Keratinocyte (primary cell): Measurements from ENCODE around the gene LENG1. TPM values are rescaled to one million over a fixed set of nuclear protein-coding genes. Genes with fewer than 3 reads are reported as not detected.

ENCODE experiments used
- DNase-seq: peaks from one replicate; pipeline ENCODE4 v3.0.0-alpha.2; 2011; ENCODE audit warnings: low read depth, missing footprints, low spot score
- FAIRE-seq: peaks from 2 replicates; lab custom pipeline; 2011; peaks lifted over from hg19 to GRCh38; lab: Jason Lieb, UNC
- H2AFZ ChIP-seq: 2 replicates; pipeline ENCODE4 v1.6.0; 2012; ENCODE audit warnings: low read length, control low read depth, inconsistent platforms; ENCODE audit not compliant: control insufficient read depth
- H3K27ac ChIP-seq: 2 replicates; pipeline ENCODE4 v1.5.1; 2011; ENCODE audit warnings: low read length; ENCODE audit not compliant: control insufficient read depth, insufficient read depth
- H3K27me3 ChIP-seq: 3 replicates; pipeline ENCODE4 v1.6.0; 2011; ENCODE audit warnings: low read length; ENCODE audit not compliant: control insufficient read depth, insufficient read depth; ENCODE audit errors: extremely low read depth
- H3K36me3 ChIP-seq, 2 experiments: 2 replicates in 1 of 2; 3 replicates in 1 of 2; pipeline ENCODE4 v1.5.1; 2011; ENCODE audit warnings: low read length in 2 of 2, mild to moderate bottlenecking in 1 of 2; ENCODE audit not compliant: control insufficient read depth in 2 of 2, insufficient read depth in 2 of 2; ENCODE audit errors: extremely low read depth in 1 of 2
- H3K4me1 ChIP-seq: 3 replicates; pipeline ENCODE4 v1.5.1; 2011; ENCODE audit warnings: low read length; ENCODE audit not compliant: control insufficient read depth, insufficient read depth; ENCODE audit errors: extremely low read depth
- H3K4me2 ChIP-seq: 3 replicates; pipeline ENCODE4 v1.6.0; 2011; ENCODE audit warnings: low read depth, low read length; ENCODE audit not compliant: control insufficient read depth, insufficient read depth; ENCODE audit errors: extremely low read depth
- H3K4me3 ChIP-seq, 3 experiments: fragments of 200-600 bp in 1 of 3; sonication (generic) in 1 of 3; 2 replicates in 2 of 3; 3 replicates in 1 of 3; pipeline ENCODE4 v1.5.1; 2011 to 2016; ENCODE audit warnings: low read length in 3 of 3, mild to moderate bottlenecking in 3 of 3, control low read depth in 2 of 3, inconsistent platforms in 1 of 3, low read depth in 1 of 3, mixed read lengths in 1 of 3, mixed run types in 1 of 3, moderate library complexity in 1 of 3; ENCODE audit not compliant: control insufficient read depth in 2 of 3, insufficient read depth in 2 of 3; ENCODE audit errors: extremely low read depth in 1 of 3
- H3K79me2 ChIP-seq: 2 replicates; pipeline ENCODE4 v1.6.0; 2012; ENCODE audit warnings: low read length; ENCODE audit not compliant: control insufficient read depth, insufficient read depth
- H3K9ac ChIP-seq: 3 replicates; pipeline ENCODE4 v1.6.0; 2011; ENCODE audit warnings: low read length; ENCODE audit not compliant: control insufficient read depth, insufficient read depth; ENCODE audit errors: extremely low read depth
- H3K9me1 ChIP-seq: 3 replicates; pipeline ENCODE4 v1.6.0; 2011; ENCODE audit warnings: low read length; ENCODE audit not compliant: control insufficient read depth, insufficient read depth; ENCODE audit errors: extremely low read depth
- H3K9me3 ChIP-seq: 2 replicates; pipeline ENCODE4 v1.5.1; 2012; ENCODE audit warnings: low read depth, low read length; ENCODE audit not compliant: control insufficient read depth
- H4K20me1 ChIP-seq: 3 replicates; pipeline ENCODE4 v1.6.0; 2011; ENCODE audit warnings: low read length; ENCODE audit not compliant: control insufficient read depth, insufficient read depth; ENCODE audit errors: extremely low read depth
- CTCF ChIP-seq, 3 experiments: IDR thresholded peaks in 1 of 3; conservative IDR thresholded peaks in 1 of 3; optimal IDR thresholded peaks in 1 of 3; 2 replicates in 2 of 3; 3 replicates in 1 of 3; pipeline versions ENCODE3 to v1.5.1; 2011; ENCODE audit warnings: low read length in 3 of 3, mild to moderate bottlenecking in 3 of 3, moderate library complexity in 2 of 3, control low read depth in 1 of 3, inconsistent platforms in 1 of 3; ENCODE audit not compliant: insufficient read depth in 2 of 3; ENCODE audit errors: extremely low read depth in 1 of 3
- EZH2 ChIP-seq: IDR thresholded peaks from one replicate; pipeline ENCODE4 v1.6.1; 2012; ENCODE audit warnings: inconsistent platforms, mild to moderate bottlenecking, low read length, moderate library complexity
- dilution Hi-C: fragments of 300-500 bp; cut with MboI; formaldehyde crosslinking; loops from one replicate; pipeline ENCODE4 v1.7.0; 2020; ENCODE audit warnings: low sequenced_read_pairs; ENCODE audit not compliant: extremely low pct_ligation_motif_present
- polyA plus RNA-seq, 5 experiments: library from polyadenylated mRNA; depleted of rRNA in 3 of 5; stranded (reverse) in 3 of 5; stranded (forward) in 1 of 5; unstranded in 1 of 5; fragments of >200 nt; gene quantifications; 1 replicate in 1 of 5; 2 replicates in 3 of 5; 3 replicates in 1 of 5; pipeline versions ENCODE4 v1.2.1 to v1.2.3, GENCODE V29; 2011 to 2012; ENCODE audit warnings: missing spikeins in 2 of 5, low read depth in 1 of 5, low replicate concordance in 1 of 5

The LENG1 gene
- polyA plus RNA-seq, 1 donor (not counting 4 experiments of a cell fraction or from before 2014, with no cell fraction given): 3.4 TPM

GRCh38 chr19:54114340-54115108 is 45.0 kb downstream of the LENG1 start:
- H3K9me1 ChIP-seq: no peaks in the 10 kb centered on the region
- peak overlapping the region; percentile 81 for H3K4me2 ChIP-seq
- no peaks in the 10 kb centered on the region for H3K9me3 ChIP-seq
- no peak overlapping the region for H2AFZ ChIP-seq
- FAIRE-seq: peak; percentile 9
- H3K4me3 ChIP-seq: peak overlapping the region; percentile 50 to 90 (median 89)
- peaks cover 5 to 13% of the 10 kb centered on the region in 2 experiments for H3K36me3 ChIP-seq
- peak overlapping the region; percentile 95 for H3K9ac ChIP-seq
- peak overlapping the region; percentile 96 for H3K27ac ChIP-seq
- TF ChIP-seq CTCF (optimal IDR thresholded peaks at IDR 0.05 in 1 of 3, IDR thresholded peaks at IDR 0.05 in 1 of 3, conservative IDR thresholded peaks at IDR 0.05 in 1 of 3; ENCODE audit: extremely low read depth in 1 of 3, insufficient read depth in 2 of 3, low read length in 3 of 3): no peak
- TF ChIP-seq EZH2: no peak
- peaks cover 12% of the 10 kb centered on the region for H3K4me1 ChIP-seq
- H3K79me2 ChIP-seq: peaks cover 27% of the 10 kb centered on the region
- dilution Hi-C loops: no loop called here
- H4K20me1 ChIP-seq: no peaks in the 10 kb centered on the region
- DNase-seq: no peak
- no peaks in the 10 kb centered on the region for H3K27me3 ChIP-seq

GRCh38 chr19:54109651-54110050 is 49.9 kb downstream of the LENG1 start:
- Histone ChIP-seq H3K4me3 (no peak overlapping the region), H4K20me1 (peaks cover 3% of the 10 kb centered on the region), H3K4me2 (no peak overlapping the region), H3K79me2 (peaks cover 6% of the 10 kb centered on the region), H3K9ac (no peak overlapping the region), H3K4me1 (peaks cover 4% of the 10 kb centered on the region), H3K27me3 (no peaks in the 10 kb centered on the region), H3K9me3 (no peaks in the 10 kb centered on the region), H2AFZ (no peak overlapping the region), H3K27ac (no peak overlapping the region), H3K36me3 (peaks cover 15 to 23% of the 10 kb centered on the region in 2 experiments), H3K9me1 (no peaks in the 10 kb centered on the region)
- TF ChIP-seq CTCF (optimal IDR thresholded peaks at IDR 0.05 in 1 of 3, IDR thresholded peaks at IDR 0.05 in 1 of 3, conservative IDR thresholded peaks at IDR 0.05 in 1 of 3; ENCODE audit: extremely low read depth in 1 of 3, insufficient read depth in 2 of 3, low read length in 3 of 3): no peak
- no peak for TF ChIP-seq EZH2
- dilution Hi-C loops: no loop called here
- FAIRE-seq (no peak), DNase-seq (no peak)
